GM19467 (cell line): Measurements from ENCODE around the gene PIGV.
A peak's percentile ranks its signal among the peaks of the same experiment; 100 is the strongest.
"Not testable (repeated sequence)": the region's sequence is repeated elsewhere in the genome, so short reads cannot be mapped to it uniquely, and the experiment has no call there.

Experiments used
- ATAC-seq: cut with Tn5 transposase; IDR thresholded peaks from one replicate; pipeline ENCODE4 v1.9.1; 2021; ENCODE audit warnings: mild to moderate bottlenecking, moderate library complexity; ENCODE audit not compliant: unreplicated experiment

PIGV gene

DNA sequence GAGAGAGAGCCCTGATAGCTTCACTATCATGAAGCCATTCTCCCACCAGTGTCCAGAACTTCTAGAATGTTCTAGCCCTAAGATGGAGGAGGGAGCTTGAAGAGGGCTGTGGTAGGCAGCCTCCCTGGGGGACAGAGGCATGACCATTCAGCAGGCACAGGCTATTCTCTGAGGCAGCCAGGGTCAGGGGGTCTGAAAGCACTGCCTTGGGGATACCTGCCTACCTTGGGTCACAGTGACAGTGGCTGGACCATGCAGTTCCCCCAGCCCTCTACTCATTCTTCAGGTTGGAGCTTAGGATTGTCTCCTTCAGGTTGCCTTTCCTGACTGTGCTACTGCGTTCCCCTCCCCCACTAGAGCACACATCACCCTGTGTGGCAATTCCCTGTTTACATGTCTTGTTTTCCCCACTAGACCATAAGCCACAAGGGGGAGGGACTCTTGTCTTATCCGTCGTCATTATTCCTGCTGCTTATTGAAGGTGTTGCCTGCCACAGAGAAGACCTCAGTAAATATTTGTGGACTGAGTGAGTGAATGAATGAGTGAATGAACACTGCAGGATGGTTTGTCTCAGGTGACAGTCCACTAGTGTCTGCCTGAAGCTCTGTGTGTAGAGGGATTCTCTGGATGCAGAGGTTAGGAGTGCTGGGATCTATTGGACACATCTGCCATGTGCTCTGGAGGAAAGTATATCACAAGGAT lies 43.9 kb downstream of the PIGV start:
- no peak for ATAC-seq

DNA sequence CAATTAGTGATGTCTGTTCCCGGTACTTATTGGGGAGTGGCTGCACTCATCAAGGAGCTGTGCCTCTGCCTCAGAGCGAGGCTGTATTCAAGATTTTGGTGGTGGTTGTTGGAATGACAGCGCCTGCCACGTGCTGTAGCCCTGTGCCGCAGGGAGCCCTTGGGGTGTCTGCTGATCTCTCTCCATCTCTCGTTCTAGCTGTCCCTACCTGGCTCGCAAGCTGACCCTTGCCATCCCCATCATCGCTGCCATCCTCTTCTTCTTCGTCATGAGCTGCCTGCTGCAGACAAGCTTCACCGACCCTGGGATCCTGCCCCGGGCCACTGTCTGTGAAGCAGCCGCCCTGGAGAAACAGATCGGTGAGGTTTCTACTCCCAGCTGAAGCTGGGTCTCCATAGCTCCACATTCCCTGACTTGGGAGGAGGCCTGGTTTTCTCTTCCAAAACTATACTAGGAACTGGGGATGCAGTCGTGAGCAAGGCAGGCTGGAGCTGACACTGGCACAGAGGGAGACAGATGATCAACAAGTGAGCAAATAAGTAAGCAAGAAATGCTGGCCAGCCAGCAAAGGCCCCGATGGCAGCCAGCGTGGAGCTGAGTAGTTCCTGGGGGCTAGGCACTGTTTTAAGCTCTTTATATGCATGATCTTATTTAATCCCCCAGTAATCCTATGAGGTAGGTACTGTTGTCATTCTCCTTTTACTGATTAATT lies 44.7 kb downstream of the PIGV start:
- ATAC-seq: no peak

DNA sequence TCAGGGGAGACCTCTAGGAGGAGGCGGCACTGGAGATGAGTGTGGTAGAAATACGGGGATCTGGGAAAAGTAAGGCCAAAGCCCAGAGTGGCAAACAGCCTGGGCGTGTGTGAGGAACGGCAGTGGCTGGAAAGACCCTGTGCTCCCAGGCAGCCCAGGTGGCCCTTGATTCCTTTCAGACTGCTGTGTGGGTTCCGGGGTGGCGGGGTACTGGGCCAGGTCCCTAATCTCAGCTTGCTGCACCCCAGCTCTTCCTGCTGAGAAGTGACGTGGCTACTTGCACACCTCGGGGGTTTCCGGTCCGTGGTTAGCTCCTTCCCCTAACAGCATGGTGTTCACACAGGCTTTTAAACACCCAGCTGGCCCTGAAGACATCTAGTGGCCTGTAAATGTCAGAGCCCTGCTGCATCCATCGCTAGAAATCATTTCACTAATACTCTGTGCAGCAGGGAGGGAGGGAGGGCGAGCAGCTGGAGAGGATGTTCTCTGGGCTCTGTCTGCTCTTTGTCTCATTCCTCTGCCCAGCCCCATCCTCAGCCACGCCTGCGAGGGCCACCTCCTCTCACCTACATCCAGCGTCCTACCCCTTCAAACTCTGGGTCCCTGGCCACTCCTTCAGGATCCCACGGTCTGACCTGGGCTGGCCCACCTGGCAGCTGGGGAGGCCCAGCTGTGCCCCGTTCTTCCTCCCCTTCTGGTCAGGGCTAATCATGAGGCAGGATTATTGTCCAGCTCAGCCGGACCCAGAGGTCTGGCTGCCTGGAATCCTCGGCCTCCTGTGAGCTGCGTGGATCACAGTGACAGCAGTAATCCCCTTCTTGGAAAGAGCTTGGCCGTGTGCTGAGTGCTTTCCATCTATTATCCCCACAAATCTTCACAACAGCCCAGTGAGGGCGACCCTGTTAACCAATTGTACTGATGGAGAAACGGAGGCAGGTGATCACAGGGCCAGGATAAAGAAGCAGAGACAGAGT lies 46.0 kb downstream of the PIGV start:
- ATAC-seq: peak; percentile 78

DNA sequence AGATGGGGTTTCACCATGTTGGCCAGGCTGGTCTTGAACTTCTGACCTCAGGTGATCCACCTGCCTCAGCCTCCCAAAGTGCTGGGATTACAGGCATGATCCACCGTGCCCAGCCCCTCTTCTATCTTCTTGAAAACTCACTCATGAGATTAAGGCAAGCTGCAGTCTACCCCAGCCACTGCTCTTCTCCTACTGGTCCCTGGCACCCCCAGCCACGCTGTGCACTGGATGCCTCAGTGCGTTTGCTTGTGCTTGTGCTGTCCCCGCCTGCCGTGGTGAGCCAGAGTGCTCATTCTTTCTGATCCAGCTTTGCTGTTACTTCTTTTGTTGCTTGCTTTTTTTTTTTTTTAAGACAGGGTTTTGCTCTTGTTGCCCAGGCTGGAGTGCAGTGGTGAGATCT lies 49.9 kb downstream of the PIGV start:
- ATAC-seq: not testable (repeated sequence)

DNA sequence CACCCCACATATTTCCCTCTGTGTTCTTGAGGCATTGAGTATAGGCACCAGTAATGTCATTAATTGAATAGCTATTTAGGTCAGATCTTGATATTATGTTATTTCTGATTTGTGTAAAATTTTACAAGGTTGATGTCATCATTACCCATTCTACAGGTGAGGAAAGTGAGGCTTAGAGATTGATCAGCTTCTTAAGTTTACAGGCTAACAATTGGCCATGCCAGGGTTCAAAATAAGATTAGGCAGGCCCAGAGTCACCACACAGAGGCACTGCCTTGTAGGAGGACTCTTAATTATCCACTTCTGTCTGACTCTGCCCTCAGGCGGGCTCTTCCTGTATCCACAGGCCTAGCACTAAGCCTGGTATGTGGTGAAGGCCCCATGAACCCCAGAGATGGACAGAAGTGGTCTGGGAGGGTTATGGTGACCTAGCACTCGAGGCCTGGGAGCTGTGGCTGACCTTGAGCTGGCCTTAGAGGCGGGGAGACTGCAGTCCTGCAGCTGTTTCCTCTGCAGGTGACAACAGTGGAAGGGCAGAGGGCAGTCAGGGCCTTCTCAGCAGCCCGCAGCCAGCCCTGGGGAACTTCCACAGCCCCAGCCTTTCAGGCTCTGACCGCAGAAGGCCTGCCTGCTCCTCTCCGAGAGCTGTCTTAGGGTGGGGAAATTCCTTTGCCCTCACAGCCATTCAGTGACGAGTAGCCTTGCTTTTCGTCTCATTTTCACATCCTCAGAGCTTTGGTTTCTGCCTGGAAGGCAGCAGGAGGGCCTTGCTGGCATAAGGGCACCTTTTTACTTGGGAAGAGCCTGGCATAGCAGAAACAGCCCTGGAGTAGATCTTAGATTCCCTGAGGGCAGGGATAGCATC lies 51.0 kb downstream of the PIGV start:
- ATAC-seq: peak; percentile 80

DNA sequence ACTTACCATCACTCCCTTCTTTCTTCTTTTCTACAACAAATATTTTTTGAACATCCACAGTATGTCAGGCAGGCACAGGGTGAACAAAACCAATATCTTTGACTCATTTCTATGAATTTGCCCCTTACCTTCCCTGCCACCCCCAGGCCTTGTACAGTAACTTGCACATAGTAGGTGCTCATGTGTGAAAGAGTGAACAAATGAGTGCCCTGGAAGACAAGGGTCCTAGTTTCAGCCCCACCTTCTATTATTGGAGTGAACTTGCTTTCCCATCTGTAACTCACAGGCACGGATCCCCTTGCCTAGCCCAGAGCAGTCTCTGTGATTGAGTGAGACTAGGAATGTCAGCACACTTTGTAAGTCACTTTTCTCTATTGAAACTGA lies 51.6 kb downstream of the PIGV start:
- ATAC-seq: no peak

DNA sequence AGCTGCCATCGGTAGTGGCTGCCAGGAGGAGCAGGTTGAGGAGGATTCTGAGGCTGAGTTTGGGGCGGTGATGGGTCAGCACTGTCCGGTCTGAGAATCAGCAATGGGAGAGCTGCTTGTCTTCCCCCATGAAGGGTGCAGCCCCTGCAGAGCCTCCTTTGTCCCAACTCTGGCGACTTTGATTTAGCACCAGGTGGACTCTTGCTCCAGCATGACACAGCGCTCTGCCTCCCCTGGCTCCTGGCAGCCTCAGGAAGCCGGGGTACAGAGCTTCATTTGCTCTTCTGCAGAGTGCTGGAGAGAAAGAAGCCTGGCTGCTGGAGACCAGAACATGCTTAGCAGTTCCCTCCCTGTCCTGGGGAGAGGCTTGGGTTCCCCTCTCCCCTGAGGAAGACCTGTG lies 52.0 kb downstream of the PIGV start:
- no peak for ATAC-seq

DNA sequence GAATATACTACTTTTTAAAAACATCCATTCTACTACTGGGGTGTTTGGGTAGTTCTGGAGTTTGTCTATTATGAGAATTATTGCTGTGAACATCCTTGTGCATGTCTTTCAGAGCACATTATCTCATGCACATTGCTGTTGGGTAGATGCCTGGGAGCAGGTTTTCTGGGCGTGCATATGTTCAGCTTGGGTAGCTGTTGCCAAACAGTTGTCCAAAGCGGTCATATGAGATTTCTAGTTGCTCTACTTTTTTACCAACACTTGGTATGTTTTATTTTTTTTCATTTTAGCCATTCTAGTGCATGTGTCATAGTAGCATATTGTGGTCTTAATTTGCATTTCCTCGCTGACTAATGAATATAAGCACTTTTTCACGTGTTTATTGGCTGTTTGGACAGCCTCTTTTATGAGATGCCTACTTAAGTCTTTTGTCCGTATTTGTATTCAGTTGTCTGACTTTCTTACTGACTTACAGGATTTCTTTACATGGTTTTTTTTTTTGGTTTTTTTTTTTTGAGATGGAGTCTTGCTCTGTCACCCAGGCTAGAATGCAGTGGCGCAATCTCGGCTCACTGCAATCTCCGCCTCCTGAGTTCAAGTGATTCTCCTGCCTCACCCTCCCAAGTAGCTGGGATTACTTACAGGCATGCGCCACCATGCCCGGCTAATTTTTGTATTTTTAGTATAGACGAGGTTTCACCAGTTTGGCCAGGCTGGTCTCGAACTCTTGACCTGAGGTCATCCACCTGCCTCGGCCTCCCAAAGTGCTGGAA lies 56.9 kb downstream of the PIGV start:
- ATAC-seq: no peak

DNA sequence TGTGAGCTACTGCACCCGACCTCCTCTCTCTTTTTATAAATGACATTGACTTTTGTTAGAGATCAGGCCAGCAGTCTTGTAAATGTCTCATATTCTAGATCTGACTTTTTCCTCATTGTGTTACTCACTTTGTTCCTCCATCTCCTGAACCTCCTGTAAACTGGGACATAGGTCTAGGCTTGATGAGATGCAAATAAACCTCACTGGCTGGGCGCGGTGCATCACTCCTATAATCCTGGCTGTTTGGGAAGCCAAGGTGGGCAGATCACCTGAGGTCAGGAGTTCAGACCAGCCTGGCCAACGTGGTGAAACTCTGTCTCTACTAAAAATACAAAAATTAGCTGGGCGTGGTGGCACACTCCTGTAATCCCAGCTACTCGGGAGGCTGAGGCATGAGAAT lies 60.1 kb downstream of the PIGV start:
- ATAC-seq: not testable (repeated sequence)
